ENCODE results near the gene ERCC1. TPM values are rescaled to one million over a fixed set of nuclear protein-coding genes. Genes with fewer than 3 reads are reported as not detected.

Gene ERCC1
- polyA plus RNA-seq, 2 of the 4 experiments (the other 2 are of a cell fraction) = 81.7 to 93.0 TPM

- H3K4me2 ChIP-seq = peak overlapping the region; percentile 90
- CTCF ChIA-PET = interaction anchor here (0.9 to 33.4 kb wide), 6 partner anchors 15 to 36 kb away, joined by 3 to 1883 read pairs (median 49); partner anchors contain the start of genes ERCC1 and FOSB
- peak overlapping the region in 1 of 2 experiments; percentile 90; a peak in 2 of 6 replicates for H3K27ac ChIP-seq
- DNase-seq (ENCODE audit: low read depth in 1 of 2, low spot score in 1 of 2) (no peak), FAIRE-seq (no peak), ATAC-seq (no peak)
- H3K4me1 ChIP-seq = peaks cover 60% of the 10 kb centered on the region
- H3K4me3 ChIP-seq = no peak overlapping the region
- 80% methylated on average over 12 of the region's 12 CpGs for WGBS (ENCODE audit: missing lambda C conversion rate)
- no peak for TF ChIP-seq SMC3 (IDR thresholded peaks at IDR 0.05)
- 0 out of 2 replicates have a peak, but pooled peaks have one; percentile 7 for TF ChIP-seq ATOH8 (CRISPR knock-in tag; IDR thresholded peaks at IDR 0.05; ENCODE audit: low read depth)
- POLR2A ChIA-PET = interaction anchor here (0.7 to 1.3 kb wide), 2 partner anchors 16 to 18 kb away, joined by 3 to 5 read pairs; partner anchors contain the start of gene FOSB
- no peaks in the 10 kb centered on the region for H3K9me3 ChIP-seq
Measured at GRCh38 chr19:45451850-45452387, 28.2 kb upstream of the ERCC1 start.

GRCh38 chr19:45451131-45451849 is 27.6 kb upstream of the ERCC1 start:
- peak overlapping the region; percentile 77 to 90 for H3K27ac ChIP-seq

GRCh38 chr19:45450012-45450333 is 26.3 kb upstream of the ERCC1 start:
- Histone ChIP-seq H3K27ac (peak overlapping the region; percentile 73 to 90), H3K4me2 (peak overlapping the region; percentile 90), H3K4me1 (peaks cover 46% of the 10 kb centered on the region), H3K4me3 (peak overlapping the region; percentile 65), H3K9me3 (no peaks in the 10 kb centered on the region)
- DNase-seq (ENCODE audit: low read depth in 1 of 2, low spot score in 1 of 2) (no peak), FAIRE-seq (no peak), ATAC-seq (peak in 1 of 2 experiments; percentile 7; a peak in 3 of 6 replicates)
- TF ChIP-seq NR3C1 (IDR thresholded peaks at IDR 0.05) (no peak), TFCP2L1 (CRISPR knock-in tag; IDR thresholded peaks at IDR 0.05) (peak; percentile 82; the same call in 1 of the 2 replicates), BCL3 (IDR thresholded peaks at IDR 0.05) (no peak)
- POLR2A ChIA-PET = no interaction called here
- WGBS (ENCODE audit: missing lambda C conversion rate) = 62% methylated on average over 5 of the region's 5 CpGs
- CTCF ChIA-PET = interaction anchor here (1.3 to 27.6 kb wide), 5 partner anchors 12 to 35 kb away, joined by 3 to 1883 read pairs (median 18); partner anchors contain the start of gene FOSB

More at GRCh38 chr19:45451131-45451849, 27.6 kb upstream of the ERCC1 start:
- POLR2A ChIA-PET = interaction anchor here (0.6 to 1.3 kb wide), 3 partner anchors 17 to 286 kb away, joined by 3 to 5 read pairs (median 4); partner anchors contain the start of gene FOSB
- no peak for FAIRE-seq
- 20% methylated on average over 26 of the region's 28 CpGs for WGBS (ENCODE audit: missing lambda C conversion rate)
- ATAC-seq = peak; percentile 1 to 8
- Histone ChIP-seq H3K4me1 (peaks cover 54% of the 10 kb centered on the region), H3K4me3 (peak overlapping the region; percentile 65), H3K4me2 (peak overlapping the region; percentile 90), H3K9me3 (no peaks in the 10 kb centered on the region)
- DNase-seq (ENCODE audit: low read depth in 1 of 2, low spot score in 1 of 2) = no peak
- TF ChIP-seq TP53 (CRISPR knock-in tag; IDR thresholded peaks at IDR 0.05) (peak; percentile 58; the same call in 1 of the 2 replicates), NFE2L2 (conservative IDR thresholded peaks at IDR 0.05; ENCODE audit: low read length) (no peak), JUN (IDR thresholded peaks at IDR 0.05) (no peak), MAZ (IDR thresholded peaks at IDR 0.05; ENCODE audit: borderline replicate concordance, low read depth, low read length) (no peak), HOXB5 (CRISPR knock-in tag; IDR thresholded peaks at IDR 0.05) (0 out of 2 replicates have a peak, but pooled peaks have one; percentile 6), FOSB (CRISPR knock-in tag; IDR thresholded peaks at IDR 0.05) (no peak), USF2 (IDR thresholded peaks at IDR 0.05) (peak; percentile 51; the same call in 1 of the 2 replicates), ATOH8 (CRISPR knock-in tag; IDR thresholded peaks at IDR 0.05; ENCODE audit: low read depth) (0 out of 2 replicates have a peak, but pooled peaks have one; percentile 20), HOXA7 (CRISPR knock-in tag; IDR thresholded peaks at IDR 0.05) (peak; percentile 84; the same call in 1 of the 2 replicates), ZFP36 (IDR thresholded peaks at IDR 0.05; ENCODE audit: borderline replicate concordance, partially characterized antibody) (no peak), CHD2 (IDR thresholded peaks at IDR 0.05; ENCODE audit: low read length, partially characterized antibody) (no peak), TFCP2L1 (CRISPR knock-in tag; IDR thresholded peaks at IDR 0.05) (0 out of 2 replicates have a peak, but pooled peaks have one; percentile 55), BCL3 (IDR thresholded peaks at IDR 0.05) (0 out of 3 replicates have a peak, but pooled peaks have one; percentile 5), SMC3 (IDR thresholded peaks at IDR 0.05) (no peak), FOXS1 (CRISPR knock-in tag; IDR thresholded peaks at IDR 0.05) (no peak), KDM5A (IDR thresholded peaks at IDR 0.05) (no peak)
- CTCF ChIA-PET = interaction anchor here (0.9 to 33.4 kb wide), 3 partner anchors 14 to 28 kb away, joined by 3 to 1883 read pairs (median 109); partner anchors contain the start of genes ERCC1 and FOSB

All from A549 (cell line).